ENCODE results near the gene IFT27.

The IFT27 gene

GRCh38 chr22:36797911-36798673 is 22.2 kb upstream of the IFT27 start:
- no peak for TF ChIP-seq CTCF (IDR thresholded peaks at IDR 0.05; ENCODE audit: low read depth, low read length, missing control alignments)
- H3K4me3 ChIP-seq (ENCODE audit: low read depth, low read length): no peak overlapping the region
- in situ Hi-C loops (cut with HindIII; ENCODE audit: low sequenced_read_pairs): no loop called here
- DNase-seq (ENCODE audit: low read depth): no peak

GRCh38 chr22:36797374-36797773 is 21.5 kb upstream of the IFT27 start:
- in situ Hi-C loops (cut with HindIII; ENCODE audit: low sequenced_read_pairs): no loop called here
- H3K4me3 ChIP-seq (ENCODE audit: low read depth, low read length): no peak overlapping the region
- TF ChIP-seq CTCF (IDR thresholded peaks at IDR 0.05; ENCODE audit: low read depth, low read length, missing control alignments): no peak
- DNase-seq (ENCODE audit: low read depth): no peak

GRCh38 chr22:36796552-36797175 is 20.7 kb upstream of the IFT27 start:
- no peak overlapping the region for H3K4me3 ChIP-seq (ENCODE audit: low read depth, low read length)
- in situ Hi-C loops (cut with HindIII; ENCODE audit: low sequenced_read_pairs): no loop called here
- DNase-seq (ENCODE audit: low read depth): no peak
- no peak for TF ChIP-seq CTCF (IDR thresholded peaks at IDR 0.05; ENCODE audit: low read depth, low read length, missing control alignments)

GRCh38 chr22:36795633-36796032 is 19.7 kb upstream of the IFT27 start:
- no peak overlapping the region for H3K4me3 ChIP-seq (ENCODE audit: low read depth, low read length)
- in situ Hi-C loops (cut with HindIII; ENCODE audit: low sequenced_read_pairs): no loop called here
- no peak for DNase-seq (ENCODE audit: low read depth)
- TF ChIP-seq CTCF (IDR thresholded peaks at IDR 0.05; ENCODE audit: low read depth, low read length, missing control alignments): no peak

- no peak for TF ChIP-seq CTCF (IDR thresholded peaks at IDR 0.05; ENCODE audit: low read depth, low read length, missing control alignments)
- DNase-seq (ENCODE audit: low read depth): no peak
- no peak overlapping the region for H3K4me3 ChIP-seq (ENCODE audit: low read depth, low read length)
- in situ Hi-C loops (cut with HindIII; ENCODE audit: low sequenced_read_pairs): no loop called here
These were observed 14.7 kb upstream of the IFT27 start for GRCh38 chr22:36790648-36791047.

GRCh38 chr22:36787204-36787988 is 11.5 kb upstream of the IFT27 start:
- DNase-seq (ENCODE audit: low read depth): no peak
- H3K4me3 ChIP-seq (ENCODE audit: low read depth, low read length): no peak overlapping the region
- no peak for TF ChIP-seq CTCF (IDR thresholded peaks at IDR 0.05; ENCODE audit: low read depth, low read length, missing control alignments)
- in situ Hi-C loops (cut with HindIII; ENCODE audit: low sequenced_read_pairs): no loop called here
